ENCODE results near the gene INAFM1. TPM values are rescaled to one million over a fixed set of nuclear protein-coding genes. Genes with fewer than 3 reads are reported as not detected.

Gene INAFM1
- total and polyA plus RNA-seq, 8 donors, result 1.8 to 48.0 (median 7.7) TPM; not detected in 1

GRCh38 chr19:47269596-47269995 lies 5.1 kb upstream of the INAFM1 start:
- no peaks in the 10 kb centered on the region for H3K27me3 ChIP-seq
- no peaks in the 10 kb centered on the region for H3K9me3 ChIP-seq
- H3K4me1 ChIP-seq, result peaks cover 11 to 19% (median 17%) of the 10 kb centered on the region in 4 donors
- DNase-seq, result no peak
- H3K36me3 ChIP-seq, result peaks cover 43 to 75% (median 73%) of the 10 kb centered on the region in 4 donors
- WGBS, 5 donors, result 84 to 90% (median 88%) methylated on average over 7 of the region's 7 CpGs
- H3K4me3 ChIP-seq, result no peak overlapping the region
- TF ChIP-seq CTCF (IDR thresholded peaks at IDR 0.05) (no peak), POLR2A (IDR thresholded peaks at IDR 0.05) (no peak), POLR2AphosphoS5 (IDR thresholded peaks at IDR 0.05) (no peak), EP300 (IDR thresholded peaks at IDR 0.05) (no peak)
- intact Hi-C loops (cut with DNase I; ENCODE audit: low total_unique reads), result no loop called here
- H3K27ac ChIP-seq, result no peak overlapping the region

- intact Hi-C loops (cut with DNase I; ENCODE audit: low total_unique reads), result no loop called here
- TF ChIP-seq CTCF (IDR thresholded peaks at IDR 0.05), result no peak
- no peak for TF ChIP-seq POLR2AphosphoS5 (IDR thresholded peaks at IDR 0.05)
- TF ChIP-seq POLR2A (IDR thresholded peaks at IDR 0.05), result no peak
- no peak for TF ChIP-seq EP300 (IDR thresholded peaks at IDR 0.05)
- WGBS, 5 donors, result 88 to 95% (median 91%) methylated on average over 10 of the region's 10 CpGs
- Histone ChIP-seq H3K36me3 (peaks cover 35 to 67% (median 64%) of the 10 kb centered on the region in 4 donors), H3K27ac (no peak overlapping the region), H3K4me1 (peaks cover 17 to 25% (median 23%) of the 10 kb centered on the region in 4 donors), H3K27me3 (no peaks in the 10 kb centered on the region), H3K4me3 (no peak overlapping the region), H3K9me3 (no peaks in the 10 kb centered on the region)
- no peak for DNase-seq
Measured at GRCh38 chr19:47270408-47270807, 4.3 kb upstream of the INAFM1 start.

GRCh38 chr19:47271949-47272348 lies 2.7 kb upstream of the INAFM1 start:
- WGBS, 5 donors, result 69 to 85% (median 78%) methylated on average over 6 of the region's 6 CpGs
- no peak for TF ChIP-seq EP300 (IDR thresholded peaks at IDR 0.05)
- H3K4me1 ChIP-seq, result peaks cover 29 to 40% (median 37%) of the 10 kb centered on the region in 4 donors
- intact Hi-C loops (cut with DNase I; ENCODE audit: low total_unique reads), result no loop called here
- H3K9me3 ChIP-seq, result no peaks in the 10 kb centered on the region
- H3K36me3 ChIP-seq, result peaks cover 26 to 54% (median 51%) of the 10 kb centered on the region in 4 donors
- H3K4me3 ChIP-seq, result no peak overlapping the region
- no peak for DNase-seq
- no peaks in the 10 kb centered on the region for H3K27me3 ChIP-seq
- H3K27ac ChIP-seq, result peak overlapping the region in 2 of 5 donors; percentile 98

GRCh38 chr19:47272448-47273312 lies 2.0 kb upstream of the INAFM1 start:
- peak in 1 of 2 donors; percentile 38 for DNase-seq
- no peaks in the 10 kb centered on the region for H3K27me3 ChIP-seq
- H3K4me1 ChIP-seq, result peaks cover 29 to 46% (median 39%) of the 10 kb centered on the region in 4 donors
- TF ChIP-seq POLR2A (IDR thresholded peaks at IDR 0.05), result no peak
- no peak for TF ChIP-seq POLR2AphosphoS5 (IDR thresholded peaks at IDR 0.05)
- no peak for TF ChIP-seq EP300 (IDR thresholded peaks at IDR 0.05)
- TF ChIP-seq CTCF (IDR thresholded peaks at IDR 0.05), result peak in 1 of 7 experiments; percentile 10
- H3K9me3 ChIP-seq, result no peaks in the 10 kb centered on the region
- peak overlapping the region; percentile 55 to 77 (median 70) for H3K4me3 ChIP-seq
- intact Hi-C loops (cut with DNase I; ENCODE audit: low total_unique reads), result no loop called here
- 28 to 41% (median 29%) methylated on average over 27 to 42 of the region's 42 CpGs for WGBS, 5 donors
- H3K27ac ChIP-seq, result peak overlapping the region; percentile 98 to 100 (median 100)
- H3K36me3 ChIP-seq, result peaks cover 19 to 47% (median 44%) of the 10 kb centered on the region in 4 donors

Data from stomach (tissue), 9 donors.